Breast epithelium (tissue), 4 donors: ENCODE data around the gene CATSPER4. TPM values are rescaled to one million over a fixed set of nuclear protein-coding genes. Genes with fewer than 3 reads are reported as not detected.

Source experiments
- DNase-seq, 2 donors: peaks; one replicate each; pipeline ENCODE4 v3.0.0-alpha.2; 2019; ENCODE audit warnings: low spot score in 2 of 2
- H3K27ac ChIP-seq, 2 donors: fragments of 200-600 bp; sonication (generic) in 1 of 2; one replicate each; pipeline ENCODE4 v1.5.1; 2016 to 2019; ENCODE audit warnings: mild to moderate bottlenecking in 1 of 2
- H3K27me3 ChIP-seq, 2 donors: fragments of 200-600 bp; sonication (generic) in 1 of 2; one replicate each; pipeline versions ENCODE4 v1.5.1 to v1.6.0; 2017 to 2019; ENCODE audit warnings: control low read depth in 1 of 2, mild to moderate bottlenecking in 1 of 2
- H3K36me3 ChIP-seq: fragments of 200-600 bp; one replicate; pipeline ENCODE4 v1.5.1; 2019
- H3K4me1 ChIP-seq, 2 donors: fragments of 200-600 bp; sonication (generic); one replicate each; pipeline ENCODE4 v1.5.1; 2016 to 2019; ENCODE audit warnings: control low read depth in 1 of 2
- H3K4me3 ChIP-seq, 3 donors: fragments of 200-600 bp; sonication (generic); 1 replicate in 2 of 3; 2 replicates in 1 of 3; pipeline ENCODE4 v1.5.1; 2016 to 2019; ENCODE audit warnings: mild to moderate bottlenecking in 3 of 3, moderate library complexity in 2 of 3
- H3K9me3 ChIP-seq, 2 donors: fragments of 200-600 bp; sonication (generic) in 1 of 2; one replicate each; pipeline ENCODE4 v1.5.1; 2016 to 2019; ENCODE audit warnings: control low read depth in 1 of 2
- CTCF ChIP-seq, 3 donors: fragments of 450-650 bp; IDR thresholded peaks; one replicate each; pipeline ENCODE4 v1.5.1; 2016 to 2017; ENCODE audit warnings: antibody characterized with exemption in 3 of 3, mild to moderate bottlenecking in 3 of 3, moderate library complexity in 3 of 3
- POLR2A ChIP-seq: fragments of 450-650 bp; IDR thresholded peaks from one replicate; pipeline ENCODE4 v1.6.1; 2016; ENCODE audit warnings: antibody characterized with exemption, mild to moderate bottlenecking, moderate library complexity
- POLR2AphosphoS5 ChIP-seq, 3 donors: sonication (generic); formaldehyde crosslinking; IDR thresholded peaks; one replicate each; pipeline ENCODE4 v1.6.1; 2017; ENCODE audit warnings: antibody characterized with exemption in 3 of 3
- intact Hi-C: fragments of 100-400 bp; cut with DNase I; formaldehyde crosslinking; loops from one replicate; pipeline ENCODE4 v1.15.1; 2023; ENCODE audit warnings: low total_unique reads
- total RNA-seq, 3 donors: library from RNA; depleted of rRNA; stranded (reverse); fragments of >200 nt; gene quantifications; one replicate each; pipeline ENCODE4 v1.1.0, GENCODE V29; 2016

Gene CATSPER4
- total RNA-seq, 3 donors from 2014 or later, result not detected

GRCh38 chr1:26233903-26234643 is 43.7 kb downstream of the CATSPER4 start, which contains the start of gene CEP85:
TSS of gene CEP85 (plus strand) at chr1:26234200. CDS start at chr1:26239784, 5,584 bp downstream.
- peak; percentile 97 to 99 for DNase-seq
- intact Hi-C loops, result loop anchor here (10.0 kb wide), 1 partner anchor 69 kb away; the partner anchor contains the start of genes C1orf232 and ZNF593
- no peaks in the 10 kb centered on the region for H3K36me3 ChIP-seq
- H3K4me3 ChIP-seq, result peak within 1 kb of the TSS; percentile 64 to 80 (median 78)
- H3K4me1 ChIP-seq, result no peaks in the 10 kb centered on the region
- TF ChIP-seq POLR2A (no peak), CTCF (IDR thresholded peaks at IDR 0.05) (peak; percentile 58 to 88 (median 78)), POLR2AphosphoS5 (IDR thresholded peaks at IDR 0.05) (peak in 2 of 3 donors; percentile 11 to 57)
- no peaks in the 10 kb centered on the region for H3K9me3 ChIP-seq
- no peaks in the 10 kb centered on the region for H3K27me3 ChIP-seq
- peak within 1 kb of the TSS; percentile 82 to 87 for H3K27ac ChIP-seq

DNA sequence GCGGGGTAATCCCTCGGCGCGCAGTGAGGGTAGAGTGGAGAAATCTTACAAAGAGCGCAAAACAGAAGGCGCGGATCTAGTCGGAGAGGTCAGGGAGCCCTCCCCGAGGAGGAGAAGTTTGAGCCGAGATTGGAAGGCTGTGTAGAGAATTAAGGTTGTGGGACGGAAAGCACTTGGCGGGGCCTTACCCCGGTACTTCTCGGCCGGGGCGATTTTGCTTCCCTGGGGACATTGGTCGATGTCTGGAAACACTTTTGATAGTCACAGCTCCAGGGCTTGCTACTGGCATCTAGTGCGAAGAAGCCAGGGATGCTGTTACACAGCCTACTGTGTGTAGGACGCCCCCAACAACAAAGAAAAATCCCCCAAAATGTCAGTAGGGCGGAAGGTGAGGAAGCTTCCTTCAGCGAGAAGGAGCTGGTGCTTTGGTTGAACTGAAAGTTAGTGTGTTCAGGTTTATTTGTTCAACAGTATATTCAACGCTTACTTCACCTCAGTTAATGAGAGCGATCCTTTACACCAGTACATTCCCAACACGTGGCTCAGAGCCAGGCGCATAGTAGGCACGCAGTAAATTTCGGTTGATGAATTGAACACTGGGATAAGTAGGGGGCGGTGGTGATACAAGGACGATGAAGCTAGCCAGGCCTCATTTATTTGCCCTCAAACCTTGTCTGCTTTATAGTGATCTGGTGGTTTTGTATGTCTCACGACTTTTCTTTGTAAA is 44.4 kb downstream of the CATSPER4 start:
- TF ChIP-seq CTCF (IDR thresholded peaks at IDR 0.05) (no peak), POLR2A (no peak), POLR2AphosphoS5 (IDR thresholded peaks at IDR 0.05) (no peak)
- H3K36me3 ChIP-seq, result no peaks in the 10 kb centered on the region
- intact Hi-C loops, result loop anchor here (10.0 kb wide), 1 partner anchor 70 kb away; the partner anchor contains the start of genes C1orf232 and ZNF593
- H3K27me3 ChIP-seq, result no peaks in the 10 kb centered on the region
- no peaks in the 10 kb centered on the region for H3K4me1 ChIP-seq
- H3K4me3 ChIP-seq, result peak overlapping the region; percentile 64 to 80 (median 78)
- no peaks in the 10 kb centered on the region for H3K9me3 ChIP-seq
- no peak for DNase-seq
- peak overlapping the region; percentile 82 to 87 for H3K27ac ChIP-seq

- no peak for DNase-seq
- H3K9me3 ChIP-seq, result no peaks in the 10 kb centered on the region
- no peak for TF ChIP-seq POLR2AphosphoS5 (IDR thresholded peaks at IDR 0.05)
- no peak for TF ChIP-seq POLR2A
- TF ChIP-seq CTCF (IDR thresholded peaks at IDR 0.05), result no peak
- no peaks in the 10 kb centered on the region for H3K27me3 ChIP-seq
- no peaks in the 10 kb centered on the region for H3K4me1 ChIP-seq
- H3K4me3 ChIP-seq, result no peak overlapping the region
- intact Hi-C loops, result loop anchor here (10.0 kb wide), 1 partner anchor 73 kb away; the partner anchor contains the start of genes C1orf232 and ZNF593
- H3K27ac ChIP-seq, result no peak overlapping the region
- H3K36me3 ChIP-seq, result no peaks in the 10 kb centered on the region
These were observed 47.0 kb downstream of the CATSPER4 start for GRCh38 chr1:26237230-26237966.

GRCh38 chr1:26239936-26240335 is 49.5 kb downstream of the CATSPER4 start:
- no peaks in the 10 kb centered on the region for H3K27me3 ChIP-seq
- TF ChIP-seq CTCF (IDR thresholded peaks at IDR 0.05) (no peak), POLR2A (no peak), POLR2AphosphoS5 (IDR thresholded peaks at IDR 0.05) (no peak)
- H3K27ac ChIP-seq, result no peak overlapping the region
- no peaks in the 10 kb centered on the region for H3K36me3 ChIP-seq
- no peaks in the 10 kb centered on the region for H3K4me1 ChIP-seq
- no peak for DNase-seq
- intact Hi-C loops, result loop anchor here (10.0 kb wide), 1 partner anchor 75 kb away; the partner anchor contains the start of genes C1orf232 and ZNF593
- no peak overlapping the region for H3K4me3 ChIP-seq
- no peaks in the 10 kb centered on the region for H3K9me3 ChIP-seq

Other genes starting within 250 kb of the CATSPER4 start
- gene PAFAH2, start 192.5 kb upstream of the CATSPER4 start, total RNA-seq, result 10 to 100 TPM in 1 of 3 donors, 1 to 10 TPM in 2; 8.2 to 19.9 (median 9.8) TPM
- 1 to 10 TPM in 1 of 3 donors, under 1 TPM in 1, not detected in 1; 0.98 to 2.8 TPM for gene EXTL1, start 168.8 kb upstream of the CATSPER4 start, total RNA-seq
- gene SLC30A2, start 144.5 kb upstream of the CATSPER4 start, total RNA-seq, result 1 to 10 TPM in 1 of 3 donors, under 1 TPM in 2; 0.16 to 1.3 (median 0.33) TPM
- 1 to 10 TPM in 2 of 3 donors, not detected in 1; 2.2 to 4.0 TPM for gene TRIM63, start 123.0 kb upstream of the CATSPER4 start, total RNA-seq
- gene PDIK1L, start 78.8 kb upstream of the CATSPER4 start, total RNA-seq, result 10 to 100 TPM in 1 of 3 donors, 1 to 10 TPM in 2; 9.2 to 17.3 (median 9.3) TPM
- gene FAM110D, start 31.5 kb upstream of the CATSPER4 start, total RNA-seq, result 1 to 10 TPM; 3.4 to 9.1 (median 6.2) TPM
- gene C1orf232, start 21.6 kb upstream of the CATSPER4 start, total RNA-seq, result not detected
- gene ZNF593, start 20.7 kb upstream of the CATSPER4 start, total RNA-seq, result 10 to 100 TPM; 26.4 to 39.7 (median 31.9) TPM
- not detected for gene ZNF593OS, start 18.8 kb upstream of the CATSPER4 start, total RNA-seq
- 10 to 100 TPM in 2 of 3 donors, 1 to 10 TPM in 1; 2.2 to 28.2 (median 22.3) TPM for gene CNKSR1, start 13.1 kb upstream of the CATSPER4 start, total RNA-seq
- gene CEP85, start 43.6 kb downstream of the CATSPER4 start, total RNA-seq, result 10 to 100 TPM in 1 of 3 donors, 1 to 10 TPM in 2; 4.8 to 11.7 (median 7.5) TPM
- 10 to 100 TPM; 27.5 to 55.7 (median 50.1) TPM for gene SH3BGRL3, start 89.5 kb downstream of the CATSPER4 start, total RNA-seq
- gene UBXN11, start 116.0 kb downstream of the CATSPER4 start, total RNA-seq, result 10 to 100 TPM; 15.0 to 25.5 (median 24.9) TPM
- 10 to 100 TPM in 2 of 3 donors, 1 to 10 TPM in 1; 8.3 to 12.8 (median 12.3) TPM for gene CD52, start 127.4 kb downstream of the CATSPER4 start, total RNA-seq
- gene CRYBG2, start 163.5 kb downstream of the CATSPER4 start, total RNA-seq, result under 1 TPM in 1 of 3 donors, not detected in 2; 0.66 TPM
- under 1 TPM in 2 of 3 donors, not detected in 1; 0.48 to 0.59 TPM for gene ZNF683, start 182.1 kb downstream of the CATSPER4 start, total RNA-seq
- not detected for gene LIN28A, start 220.2 kb downstream of the CATSPER4 start, total RNA-seq
- 10 to 100 TPM; 37.0 to 85.9 (median 42.9) TPM for gene DHDDS, start 241.7 kb downstream of the CATSPER4 start, total RNA-seq